Panc1 (cell line): ENCODE data around the gene SLC4A5. TPM values are rescaled to one million over a fixed set of nuclear protein-coding genes. Genes with fewer than 3 reads are reported as not detected.

Source experiments
- ATAC-seq: fragments of 200-7000 bp; cut with Tn5 transposase; 2 replicates; pipeline ENCODE4 v1.9.1; 2020; ENCODE audit warnings: mild to moderate bottlenecking, moderate library complexity
- Bru-seq: library from RNA; stranded (reverse); fragments of 400-500 nt; gene quantifications from one replicate; lab custom pipeline; 2021; lab: Mats Ljungman, UMichigan
- BruChase-seq, 2 experiments: library from RNA; stranded (reverse); fragments of 400-500 nt; gene quantifications; one replicate each; lab custom pipeline; 2021; lab: Mats Ljungman, UMichigan
- BruUV-seq: library from RNA; stranded (reverse); fragments of 400-500 nt; replicated peaks from 2 replicates; lab custom pipeline; 2021; lab: Mats Ljungman, UMichigan
- CTCF ChIA-PET: fragments of 300-600 bp; sonication (Branson Sonifier 250); formaldehyde crosslinking; loops from one replicate; lab custom pipeline; 2022; ENCODE audit warnings: antibody characterized with exemption; lab: Charles Lee
- POLR2A ChIA-PET: fragments of 300-600 bp; sonication (Branson Sonifier 250); formaldehyde crosslinking; loops from one replicate; lab custom pipeline; 2022; ENCODE audit warnings: antibody characterized with exemption; lab: Charles Lee
- DNase-seq: peaks from one replicate; pipeline ENCODE4 v3.0.0-alpha.2; 2010; ENCODE audit warnings: low read depth, low spot score
- H3K27ac ChIP-seq: 2 replicates; pipeline ENCODE4 v1.5.1; 2011; ENCODE audit warnings: mild to moderate bottlenecking, low read length, inconsistent platforms
- H3K27me3 ChIP-seq: fragments of 200-500 bp; sonication (Bioruptor generic); 2 replicates; pipeline ENCODE4 v1.6.0; 2014; ENCODE audit warnings: low read length, inconsistent platforms; ENCODE audit not compliant: control insufficient read depth, insufficient read depth
- H3K36me3 ChIP-seq: fragments of 200-500 bp; sonication (Bioruptor generic); 2 replicates; pipeline ENCODE4 v1.5.1; 2014; ENCODE audit warnings: inconsistent platforms, mild to moderate bottlenecking, low read length, moderate library complexity; ENCODE audit not compliant: control insufficient read depth, insufficient read depth
- H3K4me1 ChIP-seq: 2 replicates; pipeline ENCODE4 v1.5.1; 2011; ENCODE audit warnings: inconsistent platforms, mild to moderate bottlenecking, low read length, moderate library complexity; ENCODE audit not compliant: control insufficient read depth, insufficient read depth
- H3K4me3 ChIP-seq, 2 experiments: 2 replicates each; pipeline ENCODE4 v1.5.1; 2011 to 2012; ENCODE audit warnings: low read depth in 2 of 2, low read length in 2 of 2, mild to moderate bottlenecking in 2 of 2, inconsistent platforms in 1 of 2, moderate library complexity in 1 of 2
- H3K9me3 ChIP-seq: fragments of 200-500 bp; sonication (Bioruptor generic); 2 replicates; pipeline ENCODE4 v1.5.1; 2014; ENCODE audit warnings: low read depth, mild to moderate bottlenecking, inconsistent platforms, low read length, moderate library complexity; ENCODE audit not compliant: control insufficient read depth, insufficient read depth
- POLR2AphosphoS5 ChIP-seq: IDR thresholded peaks from 2 replicates; pipeline ENCODE4 v1.6.1; 2012; ENCODE audit warnings: mild to moderate bottlenecking, low read depth, low read length, moderate library complexity
- SIN3A ChIP-seq: IDR thresholded peaks from 2 replicates; pipeline ENCODE4 v1.6.1; 2012; ENCODE audit warnings: low read depth, mild to moderate bottlenecking, low read length, moderate library complexity, borderline replicate concordance; ENCODE audit not compliant: insufficient read depth
- TCF7L2 ChIP-seq: IDR thresholded peaks from 2 replicates; pipeline ENCODE4 v1.6.1; 2011; ENCODE audit warnings: mild to moderate bottlenecking, low read depth, low read length, inconsistent platforms
- in situ Hi-C: cut with HindIII; loops from 2 replicates; pipeline ENCODE4 v1.10.0; 2016; ENCODE audit warnings: low sequenced_read_pairs, low pct_unique_long_range_greater_than_20kb
- intact Hi-C: fragments of 100-400 bp; cut with micrococcal nuclease; formaldehyde crosslinking; loops from one replicate; pipeline ENCODE4 v1.10.0; 2022; ENCODE audit not compliant: unreplicated experiment
- long read RNA-seq: library from polyadenylated mRNA; unstranded; transcript quantifications from one replicate; pipeline ENCODE4 v2.0.0, GENCODE V29; 2021; ENCODE audit not compliant: unreplicated experiment
- polyA plus RNA-seq: library from polyadenylated mRNA; unstranded; fragments of >200 nt; gene quantifications from one replicate; pipeline ENCODE4 v1.2.1, GENCODE V29; 2012; ENCODE audit warnings: missing spikeins; ENCODE audit not compliant: insufficient read length
- total RNA-seq: library from RNA; stranded (reverse); gene quantifications from one replicate; pipeline ENCODE4 v1.2.1, GENCODE V29; 2021; ENCODE audit not compliant: unreplicated experiment
- TF ChIP-seq, protein P1 (sequence below), 2 experiments: IDR thresholded peaks; 2 replicates each; pipeline ENCODE4 v1.6.1; 2011 to 2012; ENCODE audit warnings: low read depth in 2 of 2, control low read depth in 1 of 2, low read length in 1 of 2, mild to moderate bottlenecking in 1 of 2, moderate library complexity in 1 of 2; ENCODE audit not compliant: insufficient read depth in 1 of 2
- TF ChIP-seq, protein P2 (sequence below): fragments of 450-650 bp; IDR thresholded peaks from 2 replicates; pipeline ENCODE4 v1.5.1; 2017; ENCODE audit warnings: mild to moderate bottlenecking

The SLC4A5 gene, protein sequence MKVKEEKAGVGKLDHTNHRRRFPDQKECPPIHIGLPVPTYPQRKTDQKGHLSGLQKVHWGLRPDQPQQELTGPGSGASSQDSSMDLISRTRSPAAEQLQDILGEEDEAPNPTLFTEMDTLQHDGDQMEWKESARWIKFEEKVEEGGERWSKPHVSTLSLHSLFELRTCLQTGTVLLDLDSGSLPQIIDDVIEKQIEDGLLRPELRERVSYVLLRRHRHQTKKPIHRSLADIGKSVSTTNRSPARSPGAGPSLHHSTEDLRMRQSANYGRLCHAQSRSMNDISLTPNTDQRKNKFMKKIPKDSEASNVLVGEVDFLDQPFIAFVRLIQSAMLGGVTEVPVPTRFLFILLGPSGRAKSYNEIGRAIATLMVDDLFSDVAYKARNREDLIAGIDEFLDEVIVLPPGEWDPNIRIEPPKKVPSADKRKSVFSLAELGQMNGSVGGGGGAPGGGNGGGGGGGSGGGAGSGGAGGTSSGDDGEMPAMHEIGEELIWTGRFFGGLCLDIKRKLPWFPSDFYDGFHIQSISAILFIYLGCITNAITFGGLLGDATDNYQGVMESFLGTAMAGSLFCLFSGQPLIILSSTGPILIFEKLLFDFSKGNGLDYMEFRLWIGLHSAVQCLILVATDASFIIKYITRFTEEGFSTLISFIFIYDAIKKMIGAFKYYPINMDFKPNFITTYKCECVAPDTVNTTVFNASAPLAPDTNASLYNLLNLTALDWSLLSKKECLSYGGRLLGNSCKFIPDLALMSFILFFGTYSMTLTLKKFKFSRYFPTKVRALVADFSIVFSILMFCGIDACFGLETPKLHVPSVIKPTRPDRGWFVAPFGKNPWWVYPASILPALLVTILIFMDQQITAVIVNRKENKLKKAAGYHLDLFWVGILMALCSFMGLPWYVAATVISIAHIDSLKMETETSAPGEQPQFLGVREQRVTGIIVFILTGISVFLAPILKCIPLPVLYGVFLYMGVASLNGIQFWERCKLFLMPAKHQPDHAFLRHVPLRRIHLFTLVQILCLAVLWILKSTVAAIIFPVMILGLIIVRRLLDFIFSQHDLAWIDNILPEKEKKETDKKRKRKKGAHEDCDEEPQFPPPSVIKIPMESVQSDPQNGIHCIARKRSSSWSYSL
- total RNA-seq (1.2 TPM), Bru-seq, nascent RNA (percentile 28 among the genes with signal in this experiment), BruChase-seq, experiment 1, labeled RNA remaining after a 2-hour chase (percentile 24 among the genes with signal in this experiment), BruChase-seq, experiment 2, labeled RNA remaining after a 6-hour chase (percentile 40 among the genes with signal in this experiment)
- polyA plus RNA-seq: 0.39 TPM
- long read RNA-seq, partial matches to known transcripts: 0 of 1 reads
- long read RNA-seq, other reads (novel, unspliced or antisense): 1 of 1 reads

DNA sequence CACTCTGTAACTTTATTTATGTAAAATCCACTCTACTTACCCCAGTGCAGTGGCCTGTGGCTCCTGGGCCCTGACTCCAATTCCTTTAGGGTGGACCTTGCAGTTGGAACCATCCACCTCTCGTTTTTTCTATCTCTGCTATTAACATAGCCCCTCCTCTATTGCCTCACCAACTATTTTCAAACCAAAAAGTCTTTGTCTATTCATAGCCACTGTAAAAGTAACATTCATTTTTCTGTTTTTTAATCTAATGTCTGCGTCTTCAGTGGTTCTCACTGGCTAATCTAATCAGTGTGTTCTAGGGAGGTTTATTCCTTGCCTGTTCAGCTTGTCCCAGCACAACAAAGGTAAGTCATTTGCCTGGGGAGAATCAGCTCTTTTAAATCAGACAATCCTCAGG is at the start of gene SLC4A5:
Gene SLC4A5, minus strand, starts transcription at position 101 of the 400 bp plus-strand sequence. CDS start 28,393 bp downstream, outside the sequence.
- DNase-seq (no peak), ATAC-seq (no peak)
- no peak within 1 kb of the TSS for H3K27ac ChIP-seq
- in situ Hi-C loops: no loop called here
- ChIA-PET POLR2A (no interaction called here), CTCF (no interaction called here)
- intact Hi-C loops: no loop called here
- BruUV-seq: no TSS peak
- H3K4me1 ChIP-seq: no peaks in the 10 kb centered on the region
- H3K4me3 ChIP-seq: no peak within 1 kb of the TSS
- H3K27me3 ChIP-seq: no peaks in the 10 kb centered on the region; the same call in 1 of the 2 replicates
- no peaks in the 10 kb centered on the region for H3K9me3 ChIP-seq
- no peaks in the 10 kb centered on the region for H3K36me3 ChIP-seq
- no peak for TF ChIP-seq POLR2AphosphoS5
- TF ChIP-seq TCF7L2: no peak
- no peak for TF ChIP-seq SIN3A
- TF ChIP-seq, protein P1, sequence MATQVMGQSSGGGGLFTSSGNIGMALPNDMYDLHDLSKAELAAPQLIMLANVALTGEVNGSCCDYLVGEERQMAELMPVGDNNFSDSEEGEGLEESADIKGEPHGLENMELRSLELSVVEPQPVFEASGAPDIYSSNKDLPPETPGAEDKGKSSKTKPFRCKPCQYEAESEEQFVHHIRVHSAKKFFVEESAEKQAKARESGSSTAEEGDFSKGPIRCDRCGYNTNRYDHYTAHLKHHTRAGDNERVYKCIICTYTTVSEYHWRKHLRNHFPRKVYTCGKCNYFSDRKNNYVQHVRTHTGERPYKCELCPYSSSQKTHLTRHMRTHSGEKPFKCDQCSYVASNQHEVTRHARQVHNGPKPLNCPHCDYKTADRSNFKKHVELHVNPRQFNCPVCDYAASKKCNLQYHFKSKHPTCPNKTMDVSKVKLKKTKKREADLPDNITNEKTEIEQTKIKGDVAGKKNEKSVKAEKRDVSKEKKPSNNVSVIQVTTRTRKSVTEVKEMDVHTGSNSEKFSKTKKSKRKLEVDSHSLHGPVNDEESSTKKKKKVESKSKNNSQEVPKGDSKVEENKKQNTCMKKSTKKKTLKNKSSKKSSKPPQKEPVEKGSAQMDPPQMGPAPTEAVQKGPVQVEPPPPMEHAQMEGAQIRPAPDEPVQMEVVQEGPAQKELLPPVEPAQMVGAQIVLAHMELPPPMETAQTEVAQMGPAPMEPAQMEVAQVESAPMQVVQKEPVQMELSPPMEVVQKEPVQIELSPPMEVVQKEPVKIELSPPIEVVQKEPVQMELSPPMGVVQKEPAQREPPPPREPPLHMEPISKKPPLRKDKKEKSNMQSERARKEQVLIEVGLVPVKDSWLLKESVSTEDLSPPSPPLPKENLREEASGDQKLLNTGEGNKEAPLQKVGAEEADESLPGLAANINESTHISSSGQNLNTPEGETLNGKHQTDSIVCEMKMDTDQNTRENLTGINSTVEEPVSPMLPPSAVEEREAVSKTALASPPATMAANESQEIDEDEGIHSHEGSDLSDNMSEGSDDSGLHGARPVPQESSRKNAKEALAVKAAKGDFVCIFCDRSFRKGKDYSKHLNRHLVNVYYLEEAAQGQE (IDR thresholded peaks at IDR 0.05; ENCODE audit: insufficient read depth in 1 of 2, low read depth in 2 of 2, low read length in 1 of 2): no peak
- TF ChIP-seq, protein P2, sequence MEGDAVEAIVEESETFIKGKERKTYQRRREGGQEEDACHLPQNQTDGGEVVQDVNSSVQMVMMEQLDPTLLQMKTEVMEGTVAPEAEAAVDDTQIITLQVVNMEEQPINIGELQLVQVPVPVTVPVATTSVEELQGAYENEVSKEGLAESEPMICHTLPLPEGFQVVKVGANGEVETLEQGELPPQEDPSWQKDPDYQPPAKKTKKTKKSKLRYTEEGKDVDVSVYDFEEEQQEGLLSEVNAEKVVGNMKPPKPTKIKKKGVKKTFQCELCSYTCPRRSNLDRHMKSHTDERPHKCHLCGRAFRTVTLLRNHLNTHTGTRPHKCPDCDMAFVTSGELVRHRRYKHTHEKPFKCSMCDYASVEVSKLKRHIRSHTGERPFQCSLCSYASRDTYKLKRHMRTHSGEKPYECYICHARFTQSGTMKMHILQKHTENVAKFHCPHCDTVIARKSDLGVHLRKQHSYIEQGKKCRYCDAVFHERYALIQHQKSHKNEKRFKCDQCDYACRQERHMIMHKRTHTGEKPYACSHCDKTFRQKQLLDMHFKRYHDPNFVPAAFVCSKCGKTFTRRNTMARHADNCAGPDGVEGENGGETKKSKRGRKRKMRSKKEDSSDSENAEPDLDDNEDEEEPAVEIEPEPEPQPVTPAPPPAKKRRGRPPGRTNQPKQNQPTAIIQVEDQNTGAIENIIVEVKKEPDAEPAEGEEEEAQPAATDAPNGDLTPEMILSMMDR: no peak

DNA sequence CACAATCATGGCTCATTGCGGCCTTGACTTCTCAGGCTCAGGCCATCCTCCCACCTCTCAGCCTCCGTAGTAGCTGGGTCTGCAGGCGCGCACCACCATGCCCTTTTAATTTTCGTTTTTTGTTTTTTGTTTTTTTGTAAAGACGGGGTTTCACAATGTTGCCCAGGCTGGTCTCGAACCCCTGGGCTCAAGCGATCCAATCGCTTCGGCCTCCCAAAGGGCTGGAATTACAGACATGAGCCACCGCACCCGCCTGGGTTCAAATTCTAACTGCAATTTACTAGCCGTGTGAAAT is 49.2 kb upstream of the SLC4A5 start:
- DNase-seq (no peak), ATAC-seq (peak; percentile 57; the same call in 1 of the 2 replicates)
- no TSS peak for BruUV-seq
- POLR2A ChIA-PET: no interaction called here
- CTCF ChIA-PET: interaction anchor here (0.6 kb wide), 1 partner anchor 141 kb away, joined by 4 read pairs; no protein-coding TSS in a partner anchor
- TF ChIP-seq, protein P2: no peak
- no peak for TF ChIP-seq POLR2AphosphoS5
- TF ChIP-seq, protein P1 (IDR thresholded peaks at IDR 0.05; ENCODE audit: insufficient read depth in 1 of 2, low read depth in 2 of 2, low read length in 1 of 2): no peak
- TF ChIP-seq SIN3A: no peak
- no peak for TF ChIP-seq TCF7L2
- Histone ChIP-seq H3K27ac (peak overlapping the region; percentile 94), H3K36me3 (peaks cover 8% of the 10 kb centered on the region; the same call in 1 of the 2 replicates), H3K27me3 (no peaks in the 10 kb centered on the region), H3K4me3 (peak overlapping the region; percentile 91 to 99), H3K9me3 (no peaks in the 10 kb centered on the region), H3K4me1 (peaks cover 21% of the 10 kb centered on the region)
- in situ Hi-C loops: no loop called here
- intact Hi-C loops: loop anchor here (5.0 kb wide), 1 partner anchor 140 kb away; no protein-coding TSS in a partner anchor
